GM18505 (cell line): ENCODE data around the gene JOSD2.
A peak's percentile ranks its signal among the peaks of the same experiment; 100 is the strongest.
"Not testable (repeated sequence)": the region's sequence is repeated elsewhere in the genome, so short reads cannot be mapped to it uniquely, and the experiment has no call there.

Experiments used
- ATAC-seq: cut with Tn5 transposase; IDR thresholded peaks from one replicate; pipeline ENCODE4 v1.9.1; 2021; ENCODE audit not compliant: unreplicated experiment
- POLR2A ChIP-seq: IDR thresholded peaks from 4 replicates; pipeline ENCODE4 v1.6.1; 2011; ENCODE audit warnings: borderline replicate concordance; ENCODE audit not compliant: insufficient read depth, insufficient read length; ENCODE audit errors: extremely low read depth

The JOSD2 gene

DNA sequence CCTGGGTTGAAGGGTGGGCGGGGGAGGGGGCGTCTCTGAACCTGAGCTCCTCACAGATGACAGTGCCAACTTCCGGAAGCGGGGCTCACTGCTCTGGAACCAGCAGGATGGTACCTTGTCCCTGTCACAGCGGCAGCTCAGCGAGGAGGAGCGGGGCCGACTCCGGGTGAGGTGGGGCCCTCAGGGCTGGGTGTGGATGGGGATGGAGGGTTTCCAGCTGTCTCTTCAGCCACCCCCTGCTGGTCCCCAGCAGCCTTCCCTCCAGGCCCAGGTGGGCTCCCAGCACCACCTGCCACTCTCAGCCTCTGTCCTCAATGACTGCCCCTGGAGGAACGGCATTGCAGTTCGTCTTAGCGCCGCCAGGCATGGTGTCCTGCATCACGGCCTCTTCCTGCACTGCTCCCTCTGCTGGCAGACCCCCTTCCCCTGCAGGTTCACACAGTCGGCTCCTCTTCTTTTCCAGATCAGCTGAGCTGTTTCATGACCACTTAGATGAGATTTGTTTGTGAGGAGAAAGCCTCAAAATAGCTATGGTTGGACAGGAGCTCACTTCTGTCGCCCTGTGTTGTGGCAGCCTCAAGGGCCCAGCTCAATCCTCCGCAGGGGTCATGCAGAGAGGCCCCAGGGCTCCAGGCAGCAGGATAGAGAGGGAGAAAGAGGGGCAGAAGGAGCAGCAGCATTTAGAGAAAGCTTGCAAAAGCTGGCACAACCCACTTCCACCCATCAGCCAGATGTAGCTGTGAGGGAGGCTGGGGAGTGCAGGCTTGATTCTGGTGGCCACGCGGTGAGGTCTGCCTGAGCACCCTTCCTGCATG is 31.9 kb downstream of the JOSD2 start:
- no peak for ATAC-seq

DNA sequence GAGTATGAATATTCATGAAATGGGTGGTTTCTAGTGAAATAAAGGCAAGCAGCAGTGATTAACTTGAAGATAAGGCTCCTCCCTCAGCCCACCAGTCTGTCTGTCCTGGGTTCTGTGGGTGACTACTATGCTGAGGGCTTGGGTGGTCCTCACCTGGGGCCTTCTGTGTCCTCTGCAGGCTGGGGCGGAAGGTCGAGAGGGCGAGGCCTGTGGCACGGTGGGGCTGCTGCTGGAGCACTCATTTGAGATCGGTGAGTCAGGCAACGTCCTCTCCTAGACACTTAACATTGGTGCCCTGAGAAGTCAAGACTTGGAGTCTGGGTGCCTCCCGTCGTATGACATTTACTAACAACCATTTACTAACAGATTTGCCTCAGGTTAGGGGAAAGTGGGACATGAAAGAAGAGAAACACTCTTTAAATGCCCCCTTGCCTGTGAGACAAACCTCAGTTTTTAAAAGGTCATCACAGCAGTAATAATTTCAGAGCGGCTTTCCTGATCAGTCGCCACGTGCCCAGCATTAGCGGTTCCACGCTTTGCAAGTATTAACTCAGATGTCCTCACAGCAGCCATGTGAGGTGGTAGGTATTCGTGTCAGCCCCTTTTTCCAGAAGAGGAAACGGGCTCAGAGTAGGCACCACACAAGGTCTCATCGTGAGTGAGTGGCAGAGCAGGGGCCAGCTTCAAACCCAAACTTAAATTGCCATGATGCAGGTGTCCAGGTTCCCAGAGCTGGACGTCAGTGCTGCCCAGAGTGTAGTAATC is 33.1 kb downstream of the JOSD2 start:
- no peak for ATAC-seq
- TF ChIP-seq POLR2A = no peak

More for the DNA sequence above, 31.9 kb downstream of the JOSD2 start:
- TF ChIP-seq POLR2A = no peak

- no peak for ATAC-seq
- no peak for TF ChIP-seq POLR2A
Measured at GRCh38 chr19:50476907-50477238, 34.1 kb downstream of the JOSD2 start.

GRCh38 chr19:50476224-50476906 is 34.6 kb downstream of the JOSD2 start, which contains the start of the genes EMC10 and GARIN5A:
EMC10 (plus strand) TSS chr19:50476507; CDS start chr19:50476545, 38 bp downstream.
GARIN5A (minus strand) TSS chr19:50476848; CDS start chr19:50476388, 460 bp downstream.
- ATAC-seq = peak; percentile 83
- peak; percentile 98 for TF ChIP-seq POLR2A

DNA sequence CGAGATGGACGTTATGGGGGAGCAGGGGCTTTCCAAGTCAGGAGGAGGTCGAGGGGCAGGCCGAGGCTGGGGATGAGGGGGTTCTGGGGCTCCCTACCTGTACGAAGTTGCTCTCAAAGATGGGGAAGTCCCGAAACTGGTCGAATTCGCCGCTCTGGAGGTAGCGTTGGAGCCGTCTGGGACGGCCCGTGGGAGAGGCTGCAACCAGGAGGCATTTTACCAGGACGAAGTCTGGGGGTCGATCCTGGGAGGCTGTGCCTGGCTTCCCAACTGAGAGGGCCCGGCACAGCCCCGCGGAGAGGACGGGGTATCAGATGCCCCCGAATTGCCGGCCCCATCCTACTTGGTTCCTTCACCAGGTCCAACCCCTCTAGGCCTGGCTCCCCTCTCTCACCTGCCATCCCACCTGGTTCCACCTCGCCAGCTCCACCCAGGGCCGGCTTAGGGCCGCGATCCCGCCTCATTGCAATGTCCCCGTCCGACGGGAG is 35.2 kb downstream of the JOSD2 start:
- ATAC-seq = peak; percentile 22
- no peak for TF ChIP-seq POLR2A

GRCh38 chr19:50475101-50475568 is 35.9 kb downstream of the JOSD2 start:
- ATAC-seq = no peak
- TF ChIP-seq POLR2A = no peak

DNA sequence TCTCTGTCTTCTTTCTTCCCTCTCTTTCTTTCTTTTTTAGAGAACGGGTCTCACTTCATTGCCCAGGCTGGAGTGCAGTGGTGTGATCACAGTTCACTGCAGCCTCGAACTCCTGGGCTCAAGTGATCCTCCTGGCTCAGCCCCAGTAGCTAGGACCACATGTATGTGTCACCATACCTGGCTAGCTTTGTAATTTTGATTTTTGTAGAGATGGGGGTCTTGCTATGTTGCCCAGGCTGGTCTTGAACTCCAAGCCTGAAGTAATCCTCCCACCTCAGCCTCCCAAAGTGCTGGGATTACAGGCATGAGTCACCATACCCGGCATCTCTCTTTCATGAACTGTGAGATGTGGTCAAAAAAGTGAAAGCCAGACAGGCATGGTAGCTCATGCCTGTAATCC is 37.7 kb downstream of the JOSD2 start:
- not testable (repeated sequence) for ATAC-seq

DNA sequence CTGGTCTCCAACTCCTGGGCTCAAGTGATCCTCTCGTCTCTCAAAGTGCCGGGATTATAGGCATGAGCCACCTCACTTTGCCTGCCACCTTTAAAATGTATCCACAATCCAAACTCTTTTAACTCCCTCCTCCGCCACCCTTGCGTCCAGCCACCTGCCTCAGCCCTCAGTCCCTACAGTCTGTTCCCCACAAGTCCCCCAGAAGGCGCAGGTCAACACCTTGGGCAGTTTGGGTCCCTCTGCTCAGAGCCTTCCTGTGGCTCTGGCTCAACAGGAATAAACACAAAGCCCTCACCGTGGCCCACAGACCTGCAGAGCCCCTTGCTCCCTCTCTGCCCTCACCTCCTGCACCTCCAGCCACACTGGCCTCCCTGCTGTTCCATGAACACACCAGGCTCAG is 42.2 kb downstream of the JOSD2 start:
- no peak for ATAC-seq
- TF ChIP-seq POLR2A = no peak

- ATAC-seq = no peak
- no peak for TF ChIP-seq POLR2A
Measured at GRCh38 chr19:50467566-50467965, 43.4 kb downstream of the JOSD2 start.

DNA sequence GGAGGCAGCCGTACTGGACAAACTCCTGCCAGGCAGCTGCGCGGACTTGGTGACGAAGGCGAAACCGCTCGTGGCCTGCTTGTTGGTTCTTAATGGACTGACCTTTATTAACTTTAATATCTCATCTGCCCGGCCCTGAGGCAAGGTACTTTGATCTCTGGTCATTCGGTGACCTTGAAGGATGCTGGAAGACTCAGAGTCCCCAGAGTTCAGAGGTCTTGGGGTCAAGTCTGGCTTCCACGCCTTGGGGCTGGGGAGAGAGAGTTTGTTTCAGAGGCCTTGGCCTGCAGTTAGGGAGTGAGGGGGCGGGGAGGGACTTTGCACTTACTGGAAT is 44.3 kb downstream of the JOSD2 start:
- no peak for TF ChIP-seq POLR2A
- no peak for ATAC-seq

DNA sequence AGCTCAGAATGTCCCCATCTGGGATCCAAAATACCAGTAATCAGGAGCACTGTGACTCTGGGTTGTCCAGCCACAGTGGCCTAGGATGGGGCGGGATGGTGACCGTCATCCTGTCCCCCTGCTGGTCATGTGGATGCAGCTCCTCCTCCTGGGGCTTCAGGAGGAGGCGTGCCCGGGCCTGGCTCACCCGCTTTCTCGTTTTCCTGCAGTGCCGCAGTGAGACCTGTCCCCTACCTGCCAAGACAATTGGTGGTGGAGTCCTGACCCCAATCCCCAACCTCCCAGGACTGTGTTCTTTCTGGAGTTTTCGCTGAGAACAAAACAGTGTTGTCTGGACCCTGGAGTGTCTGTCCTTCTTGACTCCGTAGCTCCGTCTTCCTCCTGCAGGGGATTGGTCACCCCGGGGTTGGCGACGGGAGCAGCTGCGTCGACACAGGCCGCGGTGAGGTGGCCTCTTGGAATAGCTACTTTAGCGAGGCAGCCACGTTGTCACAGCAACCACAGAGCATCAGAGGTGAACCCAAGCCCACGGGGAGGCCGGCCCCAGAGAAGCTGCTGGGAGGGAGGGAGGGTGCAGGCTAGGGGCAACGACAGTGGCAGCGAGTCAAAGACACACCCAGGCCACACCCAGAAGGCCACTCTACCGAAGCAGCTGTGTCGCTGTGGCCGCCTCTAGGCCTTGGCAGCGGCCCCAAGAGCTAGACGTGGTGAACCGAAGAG is 44.8 kb downstream of the JOSD2 start:
- no peak for TF ChIP-seq POLR2A
- ATAC-seq = no peak

GRCh38 chr19:50465000-50465399 is 46.0 kb downstream of the JOSD2 start:
- ATAC-seq = no peak
- no peak for TF ChIP-seq POLR2A

DNA sequence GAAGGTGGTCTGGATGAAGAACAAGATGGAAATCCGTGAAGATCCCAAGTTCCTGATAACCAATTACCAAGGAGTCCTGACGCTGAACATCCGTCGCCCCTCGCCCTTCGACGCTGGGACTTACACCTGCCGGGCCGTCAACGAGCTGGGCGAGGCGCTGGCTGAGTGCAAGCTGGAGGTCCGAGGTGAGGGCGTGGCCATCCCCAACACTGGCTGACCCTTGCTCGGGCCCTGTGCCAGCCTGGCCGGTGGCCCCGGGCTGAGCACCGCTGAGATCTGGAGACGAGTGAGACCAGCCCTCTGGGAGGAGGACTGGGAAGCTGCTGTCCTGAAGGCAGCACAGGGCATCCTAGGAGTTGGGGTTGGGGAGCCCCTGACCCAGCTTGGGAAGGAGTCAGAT is 46.6 kb downstream of the JOSD2 start:
- TF ChIP-seq POLR2A = no peak
- no peak for ATAC-seq
